GM19372 (cell line): ENCODE results near the gene CADPS2.

Source experiments
- ATAC-seq: cut with Tn5 transposase; IDR thresholded peaks from one replicate; pipeline ENCODE4 v1.9.1; 2021; ENCODE audit warnings: mild to moderate bottlenecking, low read depth, moderate library complexity; ENCODE audit not compliant: unreplicated experiment

Gene CADPS2

DNA sequence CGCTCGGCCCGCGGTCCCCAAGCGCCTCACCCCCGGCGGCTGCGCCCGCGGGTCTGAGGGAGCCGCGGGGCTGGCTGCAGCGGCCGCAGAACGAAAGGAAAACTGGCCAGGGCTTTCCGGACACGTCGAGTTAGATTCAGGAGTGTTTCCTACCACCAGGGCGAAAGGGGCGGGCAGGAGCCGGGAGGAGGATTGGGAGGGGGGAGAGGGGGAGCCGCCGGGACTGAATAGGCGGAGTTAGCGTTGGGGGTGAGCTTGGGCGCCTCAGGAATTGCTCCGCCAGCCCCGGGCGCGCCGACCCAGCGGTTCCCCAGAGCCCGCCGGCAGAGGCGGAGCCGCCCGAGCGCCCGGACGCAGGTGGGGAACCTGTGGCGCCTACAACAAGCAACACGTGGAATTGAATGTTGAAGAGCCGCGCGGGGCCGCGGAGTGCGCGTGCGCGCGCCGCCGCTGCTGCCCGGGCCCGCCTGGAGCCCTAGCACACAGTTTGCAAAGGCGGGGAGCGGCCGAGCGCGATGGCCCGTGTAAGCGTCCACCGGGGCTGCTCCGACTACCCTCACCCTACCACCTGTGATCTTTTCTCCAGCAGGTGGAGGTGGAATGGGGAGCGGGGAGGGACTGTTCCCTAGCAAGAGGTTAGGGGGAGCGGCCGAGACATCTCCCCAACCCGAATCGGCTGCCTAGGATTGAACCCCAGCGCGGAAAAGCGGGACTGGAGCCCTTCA, at the start of gene CADPS2:
Gene CADPS2 (minus strand): TSS at position 104 of the 725 bp plus-strand sequence. CDS start 123 bp downstream, outside the sequence.
- peak; percentile 78 for ATAC-seq

DNA sequence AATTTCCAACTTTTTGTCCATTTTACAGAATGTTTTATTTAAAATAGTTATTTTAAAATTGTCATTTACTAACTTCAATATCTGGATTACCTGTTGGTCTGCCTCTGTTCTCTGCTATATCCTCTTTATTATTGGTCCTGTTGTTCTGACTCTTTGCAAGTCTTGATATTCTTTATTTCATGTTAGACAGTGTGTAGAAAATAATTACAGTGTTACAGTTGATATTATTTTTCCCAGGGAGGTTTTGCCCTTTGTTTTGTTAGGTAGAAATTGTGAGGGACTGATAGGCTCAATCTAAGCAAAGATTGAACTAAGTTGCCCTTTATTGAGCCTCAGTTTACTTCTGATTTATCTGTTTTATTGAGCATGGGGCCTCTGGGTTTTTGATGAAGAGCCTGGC, 49.4 kb upstream of the CADPS2 start:
- no peak for ATAC-seq

DNA sequence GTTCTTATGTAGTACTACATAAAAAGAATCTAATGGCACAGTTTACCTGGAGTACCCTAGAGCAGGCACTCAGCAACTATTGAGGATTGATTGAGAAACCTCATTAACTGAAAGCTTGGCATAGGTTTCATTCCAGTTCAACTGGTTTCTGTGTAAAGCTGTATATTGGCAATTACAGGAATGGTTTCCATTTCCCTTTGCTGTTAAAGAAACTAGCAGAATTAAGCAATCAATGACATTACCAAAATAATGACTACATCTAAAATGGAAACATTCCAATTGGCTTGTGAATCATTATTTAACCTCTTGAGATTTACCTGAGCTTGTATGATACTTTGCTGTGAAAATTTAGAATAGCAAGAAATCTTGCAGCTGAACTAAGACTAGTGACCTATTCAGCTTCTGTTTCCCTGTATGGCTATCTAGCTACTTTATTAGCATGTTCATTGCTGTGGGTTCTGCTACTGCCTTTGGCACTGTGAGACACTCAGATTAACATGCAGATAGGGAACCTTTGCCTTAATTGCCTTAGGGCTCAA, 33.5 kb upstream of the CADPS2 start:
- no peak for ATAC-seq

DNA sequence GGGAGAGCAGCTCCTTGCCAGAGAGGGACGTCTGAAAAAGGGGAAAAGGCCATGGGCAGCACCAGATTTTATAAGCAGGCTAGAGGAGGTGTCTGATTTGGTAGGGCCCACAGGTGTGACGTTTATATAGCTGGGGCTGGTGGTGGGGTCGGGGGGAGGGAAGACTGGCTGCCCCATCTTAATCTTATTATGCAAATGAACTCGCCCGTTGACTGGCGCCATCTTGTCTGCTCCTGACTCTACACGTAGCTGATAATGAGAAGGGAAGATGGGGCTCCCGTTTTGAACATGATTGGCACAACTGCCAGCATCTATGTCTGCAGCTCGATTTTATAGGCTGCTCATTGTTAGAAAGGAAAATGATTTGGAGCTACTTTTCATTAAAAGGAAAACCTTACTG, 28.6 kb upstream of the CADPS2 start:
- no peak for ATAC-seq

DNA sequence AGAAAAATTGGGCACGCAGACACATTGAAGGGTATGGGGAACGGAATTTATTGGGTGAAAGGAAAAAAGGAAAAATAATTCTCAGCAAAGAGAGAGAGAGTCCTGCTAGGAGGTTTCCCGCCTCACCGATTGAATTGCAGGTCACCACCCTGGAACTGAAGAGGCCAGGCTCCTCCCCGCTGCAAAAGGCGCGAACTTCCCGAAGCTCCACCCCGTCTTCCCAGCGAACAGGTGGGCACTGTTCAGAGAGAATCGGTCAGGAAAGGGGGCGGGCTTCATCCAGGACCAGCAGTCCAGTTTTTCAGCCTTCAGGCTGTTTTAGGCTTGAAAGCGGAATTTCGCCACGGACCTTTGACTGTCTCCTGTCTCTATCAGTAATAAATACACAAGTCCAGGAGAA, 27.3 kb upstream of the CADPS2 start:
- ATAC-seq: no peak

DNA sequence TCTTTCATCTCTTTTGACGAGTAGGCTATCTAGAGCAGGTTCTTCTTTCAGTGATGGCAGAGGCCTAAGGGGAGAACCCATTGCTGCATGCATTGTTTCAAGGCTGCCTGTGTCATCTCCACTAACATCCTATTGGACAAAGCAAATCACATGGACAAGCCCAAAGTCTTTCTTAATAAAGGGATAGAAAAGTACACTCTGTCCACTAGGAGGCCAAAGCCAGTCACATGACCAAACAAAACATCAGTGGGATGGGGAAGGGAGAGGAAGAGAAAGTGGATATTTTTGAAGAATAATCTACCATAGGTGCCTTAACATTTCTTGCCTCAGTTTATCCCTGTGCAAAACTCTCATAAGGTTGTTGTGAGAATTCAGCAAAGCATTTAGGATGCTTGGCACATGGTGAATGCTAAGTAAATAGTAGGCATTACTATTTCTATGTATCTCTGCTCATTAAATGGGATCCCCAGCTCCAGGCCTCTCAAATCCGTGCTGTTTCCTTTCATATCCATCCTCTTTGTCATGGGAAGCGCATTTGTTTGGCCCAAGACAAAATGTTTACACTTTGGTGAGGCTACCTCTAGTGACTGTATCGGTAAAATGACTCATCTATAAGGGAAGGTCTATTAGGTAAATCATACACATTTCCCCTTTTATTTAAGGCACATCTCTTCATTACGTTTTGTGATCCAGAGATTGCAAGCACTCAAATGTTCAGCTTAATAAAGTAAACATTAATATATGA, 16.7 kb upstream of the CADPS2 start:
- ATAC-seq: no peak

DNA sequence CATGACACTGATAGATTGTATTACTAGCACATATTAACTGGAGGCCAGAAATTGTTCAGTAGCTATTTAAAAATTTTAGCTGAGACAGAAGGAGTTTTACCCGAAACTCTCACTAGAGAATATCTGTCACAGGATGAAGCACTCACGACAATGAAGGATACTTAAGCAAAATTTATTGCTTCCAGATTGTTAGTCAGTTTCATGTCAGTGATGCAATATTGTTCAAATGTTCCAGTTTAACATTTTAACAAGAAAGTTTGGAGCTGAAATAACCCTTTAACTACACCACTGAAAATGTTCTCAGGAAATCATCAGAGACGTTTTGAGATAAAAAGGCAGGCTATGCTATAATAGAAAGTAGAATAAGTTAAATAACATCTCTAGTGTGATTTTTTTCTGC, 15.0 kb upstream of the CADPS2 start:
- no peak for ATAC-seq

DNA sequence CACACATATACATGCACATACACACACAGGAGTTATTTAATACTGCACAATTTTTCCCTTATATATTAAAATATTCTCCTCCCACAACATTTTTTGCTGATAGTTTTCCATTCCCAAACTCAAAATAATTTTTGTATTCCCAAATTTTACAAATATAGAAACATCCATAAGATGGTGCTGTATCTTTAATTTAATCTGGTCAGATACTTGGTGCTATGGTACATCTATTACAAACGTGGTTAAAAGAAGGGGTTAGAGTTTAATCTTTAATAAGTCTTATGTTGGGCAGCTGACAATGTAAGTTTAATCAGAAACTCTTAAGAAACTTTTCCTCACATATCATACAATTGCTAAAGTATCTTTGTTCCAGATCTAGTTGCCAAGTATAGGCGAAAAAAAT, 10.2 kb upstream of the CADPS2 start:
- ATAC-seq: no peak

DNA sequence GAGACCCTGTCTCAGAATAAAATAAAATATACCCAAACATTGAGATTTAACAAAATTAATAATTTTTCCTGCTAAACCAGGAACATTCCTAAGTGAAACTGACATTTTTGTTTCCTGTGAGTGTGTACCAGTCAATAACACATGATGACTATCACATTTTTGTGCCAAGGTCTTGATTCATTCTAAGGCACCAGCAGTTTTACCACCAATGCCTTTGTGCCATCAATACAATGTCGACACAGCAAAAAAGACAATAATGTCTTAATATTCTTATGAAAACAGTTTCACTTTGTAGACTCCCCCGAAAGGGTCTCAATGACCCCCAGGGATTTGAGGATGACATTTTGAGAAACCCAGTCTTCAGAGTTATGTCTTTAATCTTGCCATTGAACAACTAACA, 7.2 kb upstream of the CADPS2 start:
- ATAC-seq: no peak

DNA sequence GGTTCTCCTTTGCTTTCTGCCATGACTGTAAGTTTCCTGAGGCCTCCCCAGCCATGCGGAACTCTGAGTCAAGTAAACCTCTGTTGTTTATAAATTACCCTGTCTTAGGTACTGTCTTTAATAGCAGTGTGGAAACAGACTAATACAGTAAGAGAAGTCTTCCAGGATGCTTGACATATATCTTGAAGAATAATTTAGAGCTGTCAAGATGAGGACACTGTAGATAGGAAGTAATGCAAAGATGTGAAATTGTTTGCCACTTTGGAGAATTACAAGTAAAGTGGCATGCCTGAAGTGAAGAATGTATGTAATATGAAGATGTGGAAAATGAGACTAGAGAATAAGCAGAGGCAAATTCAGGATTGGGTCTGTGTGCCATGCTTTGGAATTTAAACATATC, 2.9 kb upstream of the CADPS2 start:
- ATAC-seq: no peak

DNA sequence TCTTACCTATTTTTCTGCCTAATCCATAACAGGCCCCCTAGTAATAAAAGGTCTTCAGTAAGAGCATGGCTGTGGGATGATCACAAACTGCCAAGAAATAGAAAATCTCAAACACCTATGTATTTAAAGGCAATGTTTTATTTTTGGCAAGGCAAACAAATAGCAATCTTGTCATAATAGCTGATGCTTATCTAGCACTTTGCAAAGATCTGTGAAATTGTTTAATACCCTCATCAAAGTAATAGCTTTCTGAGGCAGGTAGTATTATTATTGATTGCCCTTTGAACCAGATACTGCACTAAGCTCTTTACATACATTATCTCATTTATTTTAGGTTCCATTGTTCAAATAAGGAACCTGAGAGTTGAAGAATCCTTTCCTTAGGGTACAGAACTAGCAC, 1.6 kb upstream of the CADPS2 start:
- no peak for ATAC-seq

DNA sequence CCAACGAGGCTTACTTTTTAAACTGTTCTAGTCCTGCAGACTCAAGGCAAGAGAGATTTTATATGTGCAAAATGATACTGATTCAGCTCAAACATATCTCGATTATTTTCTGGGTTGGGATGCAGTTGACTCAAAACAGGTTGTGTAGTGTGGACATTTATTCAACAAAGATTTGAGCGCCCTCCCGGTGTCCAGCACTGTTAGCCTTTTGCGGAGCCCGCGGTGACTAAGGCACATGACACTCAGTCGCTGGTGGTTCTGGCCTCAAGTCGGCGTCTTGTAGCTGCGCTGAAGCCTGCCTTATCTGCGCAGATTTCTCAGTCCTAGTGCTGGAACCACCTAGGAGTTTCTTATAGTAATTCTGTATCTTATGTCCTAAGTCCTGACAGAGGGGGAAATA, 938 bp upstream of the CADPS2 start:
- ATAC-seq: no peak

DNA sequence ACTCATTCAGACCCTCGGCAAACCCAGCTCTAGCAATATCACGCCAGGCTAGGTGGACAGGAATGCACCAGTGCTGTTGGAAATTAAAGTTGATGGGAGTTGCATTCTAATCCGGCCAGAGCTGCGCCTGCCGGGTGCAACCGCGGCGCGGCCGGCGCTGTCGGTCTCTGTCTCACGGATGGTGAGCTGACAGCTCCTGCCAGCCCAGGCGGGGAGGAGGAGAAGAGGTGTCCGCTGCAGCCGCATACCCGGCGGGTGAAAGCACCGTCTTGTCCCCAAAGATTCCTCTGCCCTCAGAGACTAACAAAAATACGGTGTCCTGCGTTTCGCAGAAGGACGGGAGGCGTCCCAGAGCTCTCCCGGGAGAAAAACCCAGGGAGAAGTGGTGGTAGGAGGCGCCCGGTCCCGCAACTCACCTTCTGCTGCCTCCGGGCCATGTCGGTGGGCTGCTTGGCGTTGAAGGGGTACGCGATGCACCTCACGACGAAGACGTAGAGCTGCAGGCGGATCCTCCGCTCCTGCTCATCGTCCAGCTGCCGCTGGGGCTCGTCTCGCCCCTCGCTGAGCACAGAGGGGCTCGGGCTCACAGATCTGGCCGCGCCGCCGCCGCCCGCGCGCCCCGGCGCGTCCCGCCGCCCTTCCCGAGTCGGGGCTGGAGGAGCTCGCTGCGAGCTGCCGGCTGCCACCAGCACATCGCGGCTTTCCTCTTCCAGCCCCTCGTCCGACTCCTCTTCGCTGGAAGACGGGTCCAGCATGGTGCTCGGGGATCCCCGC, 490 bp downstream of the CADPS2 start:
- peak; percentile 20 for ATAC-seq

DNA sequence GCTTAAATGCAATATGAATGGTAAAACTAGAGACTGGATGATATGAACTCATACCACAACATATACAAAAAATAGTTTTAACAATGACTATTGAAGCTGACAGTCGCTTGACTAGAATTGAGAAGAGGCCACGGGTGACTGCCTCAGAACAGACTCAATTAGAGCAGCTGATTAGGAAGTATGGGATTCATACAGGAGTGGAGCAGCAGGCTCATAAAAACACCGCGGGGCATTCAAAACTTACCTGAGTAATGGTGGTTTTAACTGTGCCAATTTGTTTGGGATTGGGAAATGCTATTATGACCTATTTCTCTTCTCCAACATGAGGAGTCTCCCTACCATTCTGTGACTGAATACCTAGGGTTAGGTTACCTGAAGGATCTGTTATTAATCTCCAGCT, 2.1 kb downstream of the CADPS2 start:
- no peak for ATAC-seq

DNA sequence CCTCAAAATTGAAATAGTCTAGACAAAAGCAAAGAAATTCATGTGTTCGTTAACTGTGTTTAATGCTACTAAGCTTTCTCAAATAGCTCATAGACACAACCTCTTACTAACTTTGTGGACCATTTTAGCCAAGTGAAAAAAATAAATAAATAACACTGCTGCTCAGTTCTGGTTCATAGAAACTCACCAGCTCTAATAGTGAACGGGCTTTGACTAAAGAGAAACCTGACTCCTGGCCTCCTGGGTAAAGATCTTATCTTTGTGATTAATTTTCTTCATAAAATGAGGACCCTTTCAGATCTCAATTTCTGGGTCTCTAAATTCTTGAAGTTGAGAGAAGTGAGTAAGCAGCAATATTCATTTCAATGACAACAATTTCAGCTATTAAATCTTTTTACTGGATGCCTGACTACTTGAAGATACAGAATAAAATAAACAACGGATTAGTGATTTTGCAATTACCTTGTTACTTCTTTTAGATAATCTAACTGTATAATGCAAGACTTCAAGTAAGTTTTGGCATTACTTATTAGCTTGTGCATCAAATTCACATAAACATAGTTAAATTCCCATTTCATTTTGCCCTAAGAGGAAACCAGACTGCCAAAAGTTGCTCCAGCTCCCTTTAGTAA, 3.1 kb downstream of the CADPS2 start:
- ATAC-seq: no peak

DNA sequence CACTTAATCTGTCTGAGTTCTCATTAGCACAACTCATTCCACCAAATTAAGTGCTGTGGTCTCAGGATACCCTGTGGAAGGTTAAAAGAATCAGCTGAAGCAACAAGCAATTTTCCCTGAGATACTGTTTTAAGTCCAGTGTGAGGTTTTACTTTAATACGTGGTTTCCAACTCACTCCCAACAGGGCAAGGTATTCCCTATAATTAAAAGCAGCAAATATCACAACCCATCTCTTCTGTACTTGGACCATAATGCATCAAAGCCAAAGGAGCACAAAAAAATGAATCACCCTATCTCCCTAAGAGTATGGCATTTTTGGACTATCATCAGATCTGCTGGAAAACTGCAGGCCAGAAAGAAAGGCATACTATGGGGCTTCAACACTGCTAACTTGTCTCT, 4.9 kb downstream of the CADPS2 start:
- ATAC-seq: no peak

DNA sequence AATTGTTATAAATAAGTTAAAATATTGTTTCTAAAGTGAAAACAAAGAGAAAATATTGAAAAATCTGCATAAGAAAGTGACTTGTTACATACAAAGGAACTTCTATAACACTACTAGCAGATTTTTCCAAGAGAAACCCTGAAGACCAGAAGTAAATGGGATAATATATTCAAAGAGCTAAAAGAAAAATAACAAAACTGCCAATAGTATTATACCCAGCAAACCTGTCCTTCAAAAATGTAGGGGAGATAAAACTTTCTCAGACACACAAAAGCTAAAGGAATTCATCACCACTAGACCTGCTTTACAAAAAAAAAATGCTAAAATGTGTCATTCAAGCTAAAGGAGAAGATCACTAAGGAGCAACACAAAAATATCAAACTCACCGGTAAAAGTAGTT, 17.0 kb downstream of the CADPS2 start:
- ATAC-seq: no peak

DNA sequence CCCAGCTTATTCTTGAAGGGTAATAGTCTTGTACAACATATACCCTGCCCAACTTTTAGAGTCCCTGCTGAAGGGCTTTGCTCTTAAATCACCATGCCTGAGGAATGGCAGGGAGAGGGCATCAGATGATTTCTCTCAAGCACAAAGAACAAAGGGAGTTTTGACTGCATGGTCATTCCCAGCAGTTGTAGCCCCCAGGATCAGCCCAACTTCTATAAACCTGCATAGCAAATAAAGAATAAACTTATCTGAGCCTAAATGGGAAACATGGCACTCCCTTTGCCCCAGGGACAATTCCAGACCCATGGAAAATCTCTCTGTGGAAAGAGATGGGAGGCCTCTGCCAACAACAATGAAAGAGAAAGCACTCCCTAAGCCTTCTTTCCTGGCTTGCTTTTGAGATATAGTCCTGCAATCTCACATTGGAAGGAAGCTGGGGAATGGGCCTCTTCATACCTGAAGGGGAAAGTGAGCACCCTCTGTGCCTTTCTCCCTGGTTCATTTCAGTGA, 18.7 kb downstream of the CADPS2 start:
- ATAC-seq: no peak

DNA sequence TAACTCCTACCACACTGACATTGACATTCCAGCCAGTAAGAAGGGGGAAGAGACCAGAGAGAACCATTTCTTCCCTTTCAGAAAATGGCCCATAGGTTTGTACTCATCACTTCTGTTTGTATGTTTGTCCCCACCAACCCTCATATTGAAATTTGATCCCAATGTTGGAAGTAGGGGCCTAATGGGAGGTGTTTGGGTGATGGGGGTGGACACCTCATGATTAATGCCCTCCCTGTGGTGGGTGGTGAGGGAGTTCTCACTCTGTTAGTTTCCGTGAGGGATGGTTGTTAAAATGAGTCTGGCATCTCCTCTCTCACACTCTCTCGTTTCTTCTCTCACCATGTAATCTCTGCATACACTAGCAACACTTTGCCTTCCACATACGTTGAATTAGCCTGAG, 21.4 kb downstream of the CADPS2 start:
- no peak for ATAC-seq

DNA sequence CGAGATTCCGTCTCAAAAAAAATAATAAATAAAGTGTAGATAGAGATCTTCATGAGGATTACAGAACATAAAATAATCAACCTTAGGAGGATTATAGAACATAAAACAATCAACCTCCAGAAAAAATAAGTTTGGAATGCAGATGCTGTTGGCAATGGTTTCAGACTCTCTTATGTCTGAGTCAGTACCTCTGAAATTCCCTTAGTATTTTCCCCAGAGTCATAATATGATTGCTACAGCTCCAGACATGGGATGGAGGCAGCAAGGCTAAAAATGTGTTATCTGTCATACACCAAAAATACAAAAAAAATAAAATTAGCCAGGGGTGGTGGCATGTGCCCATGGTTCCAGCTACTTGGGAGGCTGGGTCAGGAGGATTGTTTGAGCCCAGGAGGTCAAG, 22.2 kb downstream of the CADPS2 start:
- ATAC-seq: no peak

DNA sequence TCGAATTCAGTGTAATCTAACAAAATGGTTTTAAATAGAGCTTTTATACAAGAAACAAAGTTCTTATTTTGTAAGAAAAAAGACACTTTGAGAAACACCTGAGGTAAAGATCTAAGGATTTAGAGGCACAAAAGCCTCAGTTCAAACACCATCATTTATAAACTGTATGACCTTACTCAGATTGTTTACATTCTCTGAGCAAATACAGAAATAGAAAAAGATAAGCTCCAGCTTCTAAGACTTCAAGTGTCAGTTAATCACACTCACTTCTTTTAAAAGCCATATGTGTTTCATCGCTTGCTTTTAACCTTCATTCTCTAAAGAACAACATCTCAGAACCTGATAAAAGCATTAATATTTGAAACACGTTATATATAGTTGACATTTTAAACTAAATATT, 27.9 kb downstream of the CADPS2 start:
- ATAC-seq: no peak
